NB4 (cell line): Measurements from ENCODE around the gene EXD3.

Source experiments
- CTCF ChIP-seq: IDR thresholded peaks from one replicate; pipeline ENCODE4 v1.5.1; 2012; ENCODE audit warnings: low read depth, low read length
- MAX ChIP-seq: IDR thresholded peaks from 2 replicates; pipeline ENCODE4 v1.6.1; 2011; ENCODE audit warnings: low read depth, low read length
- MYC ChIP-seq: IDR thresholded peaks from 2 replicates; pipeline ENCODE4 v1.6.1; 2011; ENCODE audit warnings: low read depth, low read length
- POLR2A ChIP-seq: IDR thresholded peaks from 2 replicates; pipeline ENCODE4 v1.6.1; 2011; ENCODE audit warnings: mild to moderate bottlenecking; ENCODE audit not compliant: insufficient read length; ENCODE audit errors: extremely low read depth

GRCh38 chr9:137306066-137306849 lies 116.7 kb downstream of the EXD3 start:
- TF ChIP-seq CTCF (no peak), POLR2A (no peak), MYC (no peak), MAX (no peak)
